GM12891 (cell line): ENCODE measurements around the gene SRL.

Experiments
- POLR2A ChIP-seq: IDR thresholded peaks from 2 replicates; pipeline ENCODE4 v1.6.1; 2011; ENCODE audit warnings: low read depth, low read length, control low read depth
- POLR2AphosphoS5 ChIP-seq: IDR thresholded peaks from 2 replicates; pipeline ENCODE4 v1.6.1; 2011; ENCODE audit warnings: low read depth, low read length, control low read depth
- SPI1 ChIP-seq: IDR thresholded peaks from 2 replicates; pipeline ENCODE4 v1.6.1; 2011; ENCODE audit warnings: low read depth, low read length, control low read depth
- TAF1 ChIP-seq: IDR thresholded peaks from 2 replicates; pipeline ENCODE4 v1.6.1; 2011; ENCODE audit warnings: low read depth, low read length, control low read depth

DNA sequence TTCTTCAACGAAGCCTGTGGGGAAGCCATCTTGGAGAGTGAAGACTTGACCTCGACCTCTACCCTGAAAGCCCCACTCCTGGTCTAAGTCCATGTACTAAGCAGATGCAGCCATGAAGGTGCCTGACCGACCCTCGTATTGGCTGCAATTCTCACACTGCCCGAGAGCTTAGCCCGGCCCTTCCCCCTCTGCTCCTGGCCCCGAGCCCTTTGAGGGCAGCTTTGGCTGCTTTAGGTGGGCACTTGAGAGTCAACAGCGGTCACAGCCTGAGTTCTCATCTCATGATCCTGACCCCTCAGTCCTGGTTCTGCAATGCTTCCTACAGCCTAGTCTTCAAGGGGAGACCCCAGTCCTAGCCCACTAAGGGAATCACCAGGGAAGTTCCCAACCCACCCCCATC lies 35.9 kb downstream of the SRL start:
- no peak for TF ChIP-seq TAF1
- TF ChIP-seq SPI1: no peak
- TF ChIP-seq POLR2A: no peak
- TF ChIP-seq POLR2AphosphoS5: no peak
